ENCODE measurements around the gene CDC42BPG. TPM values are rescaled to one million over a fixed set of nuclear protein-coding genes. Genes with fewer than 3 reads are reported as not detected.

The CDC42BPG gene
- total and polyA plus RNA-seq, 2 donors (not counting 1 experiment from before 2014, with no cell fraction given): 0.03 to 0.33 TPM

GRCh38 chr11:64868904-64869570 is 24.6 kb upstream of the CDC42BPG start:
- Histone ChIP-seq H4K20me1 (ENCODE audit: control insufficient read depth, extremely low read depth, insufficient read depth, low read length) (no peaks in the 10 kb centered on the region), H3K4me2 (ENCODE audit: extremely low read depth, insufficient read depth, low read length) (peak overlapping the region; percentile 78), H3K4me3 (replicated peaks in 1 of 4; ENCODE audit: control extremely low read depth in 1 of 4, insufficient read depth in 1 of 4, low read depth in 3 of 4, low read length in 4 of 4) (peak overlapping the region in 1 of 4 experiments; percentile 17), H3K36me3 (ENCODE audit: control insufficient read depth, insufficient read depth, low read length) (peaks cover 16% of the 10 kb centered on the region), H3K4me1 (ENCODE audit: control insufficient read depth, extremely low read depth, insufficient read depth, low read length) (peaks cover 64% of the 10 kb centered on the region), H2AFZ (ENCODE audit: low read length) (no peak overlapping the region), H3K27ac (ENCODE audit: insufficient read depth, low read length) (peak overlapping the region; percentile 82), H3K9me3 (ENCODE audit: control insufficient read depth, insufficient read depth, low read depth, low read length) (no peaks in the 10 kb centered on the region), H3K79me2 (ENCODE audit: control insufficient read depth, insufficient read depth, low read length) (peaks cover 78% of the 10 kb centered on the region), H3K27me3 (ENCODE audit: control insufficient read depth, insufficient read depth, low read length) (no peaks in the 10 kb centered on the region), H3K9ac (ENCODE audit: insufficient read depth, low read length) (peak overlapping the region; percentile 48)
- peak; percentile 87 to 96 for DNase-seq (ENCODE audit: low read depth in 2 of 2)
- TF ChIP-seq EZH2 (IDR thresholded peaks at IDR 0.05; ENCODE audit: low read length, missing control alignments) (no peak), CTCF (conservative IDR thresholded peaks at IDR 0.05 in 1 of 2, IDR thresholded peaks at IDR 0.05 in 1 of 2; ENCODE audit: low read depth in 1 of 2, low read length in 2 of 2) (no peak)

- H3K27ac ChIP-seq (ENCODE audit: insufficient read depth, low read length): peak overlapping the region; percentile 82
- TF ChIP-seq CTCF (conservative IDR thresholded peaks at IDR 0.05 in 1 of 2, IDR thresholded peaks at IDR 0.05 in 1 of 2; ENCODE audit: low read depth in 1 of 2, low read length in 2 of 2): no peak
- no peak for TF ChIP-seq EZH2 (IDR thresholded peaks at IDR 0.05; ENCODE audit: low read length, missing control alignments)
- peaks cover 11% of the 10 kb centered on the region for H3K36me3 ChIP-seq (ENCODE audit: control insufficient read depth, insufficient read depth, low read length)
- no peaks in the 10 kb centered on the region for H3K27me3 ChIP-seq (ENCODE audit: control insufficient read depth, insufficient read depth, low read length)
- peaks cover 83% of the 10 kb centered on the region for H3K79me2 ChIP-seq (ENCODE audit: control insufficient read depth, insufficient read depth, low read length)
- no peak overlapping the region for H3K9ac ChIP-seq (ENCODE audit: insufficient read depth, low read length)
- peaks cover 75% of the 10 kb centered on the region for H3K4me1 ChIP-seq (ENCODE audit: control insufficient read depth, extremely low read depth, insufficient read depth, low read length)
- DNase-seq (ENCODE audit: low read depth in 2 of 2): peak in 1 of 2 donors; percentile 54
- no peak overlapping the region for H2AFZ ChIP-seq (ENCODE audit: low read length)
- peak overlapping the region; percentile 78 for H3K4me2 ChIP-seq (ENCODE audit: extremely low read depth, insufficient read depth, low read length)
- no peaks in the 10 kb centered on the region for H3K9me3 ChIP-seq (ENCODE audit: control insufficient read depth, insufficient read depth, low read depth, low read length)
- no peaks in the 10 kb centered on the region for H4K20me1 ChIP-seq (ENCODE audit: control insufficient read depth, extremely low read depth, insufficient read depth, low read length)
- no peak overlapping the region for H3K4me3 ChIP-seq (replicated peaks in 1 of 4; ENCODE audit: control extremely low read depth in 1 of 4, insufficient read depth in 1 of 4, low read depth in 3 of 4, low read length in 4 of 4)
Observed at GRCh38 chr11:64867748-64868462, 23.5 kb upstream of the CDC42BPG start.

GRCh38 chr11:64866173-64866491 is 21.7 kb upstream of the CDC42BPG start:
- DNase-seq (ENCODE audit: low read depth in 2 of 2): no peak
- H3K9me3 ChIP-seq (ENCODE audit: control insufficient read depth, insufficient read depth, low read depth, low read length): no peaks in the 10 kb centered on the region
- no peak overlapping the region for H2AFZ ChIP-seq (ENCODE audit: low read length)
- H3K36me3 ChIP-seq (ENCODE audit: control insufficient read depth, insufficient read depth, low read length): peaks cover 3% of the 10 kb centered on the region
- H4K20me1 ChIP-seq (ENCODE audit: control insufficient read depth, extremely low read depth, insufficient read depth, low read length): no peaks in the 10 kb centered on the region
- no peak overlapping the region for H3K4me3 ChIP-seq (replicated peaks in 1 of 4; ENCODE audit: control extremely low read depth in 1 of 4, insufficient read depth in 1 of 4, low read depth in 3 of 4, low read length in 4 of 4)
- no peak overlapping the region for H3K9ac ChIP-seq (ENCODE audit: insufficient read depth, low read length)
- no peaks in the 10 kb centered on the region for H3K27me3 ChIP-seq (ENCODE audit: control insufficient read depth, insufficient read depth, low read length)
- TF ChIP-seq EZH2 (IDR thresholded peaks at IDR 0.05; ENCODE audit: low read length, missing control alignments): no peak
- TF ChIP-seq CTCF (conservative IDR thresholded peaks at IDR 0.05 in 1 of 2, IDR thresholded peaks at IDR 0.05 in 1 of 2; ENCODE audit: low read depth in 1 of 2, low read length in 2 of 2): no peak
- H3K4me1 ChIP-seq (ENCODE audit: control insufficient read depth, extremely low read depth, insufficient read depth, low read length): peaks cover 68% of the 10 kb centered on the region
- peaks cover 84% of the 10 kb centered on the region for H3K79me2 ChIP-seq (ENCODE audit: control insufficient read depth, insufficient read depth, low read length)
- H3K4me2 ChIP-seq (ENCODE audit: extremely low read depth, insufficient read depth, low read length): no peak overlapping the region
- peak overlapping the region; percentile 99 for H3K27ac ChIP-seq (ENCODE audit: insufficient read depth, low read length)
